VCaP (cell line): ENCODE measurements around the gene SPATA1.

Source experiments
- H3K27ac ChIP-seq: fragments of 450-650 bp; 2 replicates; pipeline ENCODE4 v1.5.1; 2017
- CTCF ChIP-seq: fragments of 450-650 bp; conservative IDR thresholded peaks from 2 replicates; pipeline ENCODE4 v1.5.1; 2017; ENCODE audit warnings: mild to moderate bottlenecking, moderate library complexity

SPATA1 gene, protein sequence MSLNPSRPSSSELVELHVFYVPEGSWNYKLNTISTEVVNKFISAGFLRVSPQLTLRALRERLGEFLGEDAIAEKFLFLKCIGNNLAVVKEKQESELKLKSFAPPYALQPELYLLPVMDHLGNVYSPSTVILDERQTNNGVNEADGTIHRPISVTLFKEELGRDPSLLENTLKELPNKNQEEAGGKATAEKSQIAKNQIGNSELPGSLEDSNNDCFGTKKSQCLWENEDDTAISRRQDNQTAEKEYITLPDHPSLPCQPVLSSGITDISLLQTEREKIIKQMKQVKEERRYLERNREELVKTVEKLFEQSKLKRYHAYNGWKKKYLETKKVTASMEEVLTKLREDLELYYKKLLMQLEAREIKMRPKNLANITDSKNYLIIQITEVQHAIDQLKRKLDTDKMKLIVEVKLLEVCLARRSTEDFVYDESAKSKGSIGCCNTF

DNA sequence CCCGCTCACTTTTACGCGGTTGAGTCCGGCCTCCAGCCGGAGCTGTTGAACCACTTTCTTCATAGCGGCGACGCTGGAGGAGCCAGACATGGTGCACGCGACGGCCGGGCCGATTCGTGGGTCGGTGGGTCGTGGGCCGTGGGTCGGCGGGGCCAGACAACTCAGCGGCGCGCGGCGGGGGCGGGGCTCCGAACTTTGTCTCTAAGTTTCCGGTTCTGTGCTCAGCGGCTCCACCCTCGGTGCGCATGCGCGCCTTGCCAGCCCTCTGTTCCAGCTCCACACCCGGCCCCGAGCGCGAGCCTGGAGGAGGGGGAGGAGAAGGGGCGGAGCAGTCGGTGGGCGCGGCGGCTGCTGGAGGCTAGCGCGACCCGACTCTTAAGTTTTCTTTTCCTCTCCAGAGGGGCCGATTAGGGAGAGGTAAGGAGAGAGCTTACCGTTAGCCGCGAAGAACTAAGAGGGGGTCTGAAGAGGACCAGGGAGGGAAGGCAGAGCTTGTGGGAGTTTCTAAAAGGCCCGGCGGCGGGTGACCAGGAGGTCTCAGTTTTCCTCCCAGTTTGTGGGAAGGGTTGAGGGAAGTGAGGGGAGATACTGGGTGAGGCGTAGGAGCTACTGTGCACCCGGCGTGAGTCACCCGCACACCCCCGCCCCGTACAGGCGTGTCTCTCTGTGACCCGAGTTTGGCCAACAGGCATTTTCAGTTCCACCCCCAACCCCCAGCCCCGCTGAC, at the start of gene SPATA1, which contains the start of gene GNG5:
Gene SPATA1, plus strand, starts transcription at position 385 of the 727 bp plus-strand sequence. CDS start 9,974 bp downstream, outside the sequence.
Gene GNG5, minus strand, starts transcription at position 580 of the 727 bp plus-strand sequence. Its CDS starts 490 bp downstream, at position 90.
- H3K27ac ChIP-seq: peak within 1 kb of the TSS; percentile 88
- no peak for TF ChIP-seq CTCF

DNA sequence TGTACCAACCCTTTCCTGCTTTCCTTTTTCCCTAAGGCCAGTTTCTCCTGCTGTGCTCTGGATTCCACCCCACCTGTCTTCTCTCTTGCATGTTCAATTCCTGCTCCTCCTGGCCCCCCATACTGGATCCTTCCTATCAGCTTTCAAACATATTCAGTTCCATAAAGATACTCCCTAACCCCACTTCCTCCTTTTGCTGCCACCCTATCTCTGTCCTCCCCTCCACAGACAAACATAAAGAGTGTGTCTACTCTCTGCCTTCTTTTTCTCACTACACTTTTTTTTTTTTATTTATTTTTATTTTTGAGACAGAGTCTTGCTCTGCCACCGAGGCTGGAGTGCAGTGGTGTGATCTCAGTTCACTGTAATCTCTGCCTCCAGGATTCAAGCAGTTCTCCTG, 44.1 kb upstream of the SPATA1 start:
- TF ChIP-seq CTCF: no peak
- H3K27ac ChIP-seq: no peak overlapping the region

- H3K27ac ChIP-seq: no peak overlapping the region
- no peak for TF ChIP-seq CTCF
These were observed 38.9 kb upstream of the SPATA1 start for GRCh38 chr1:84467298-84467697.

DNA sequence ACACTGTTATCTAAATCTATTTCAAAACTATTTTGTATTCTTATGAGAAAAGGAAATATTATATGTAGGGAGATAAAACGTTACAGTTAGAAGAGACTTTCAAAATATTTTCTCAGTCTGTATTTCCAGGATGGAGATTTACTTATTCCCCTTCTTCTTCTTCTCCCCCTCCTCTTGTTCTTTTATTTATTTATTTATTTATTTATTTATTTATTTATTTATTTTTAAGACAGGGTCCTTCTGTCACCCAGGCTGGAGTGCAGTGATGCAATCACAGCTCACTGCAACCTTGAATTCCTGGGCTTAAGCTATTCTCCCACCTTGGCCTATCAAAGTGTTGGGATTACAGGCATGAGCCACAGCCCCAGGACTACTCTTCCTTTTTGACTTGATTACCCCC, 30.0 kb upstream of the SPATA1 start:
- TF ChIP-seq CTCF: no peak
- no peak overlapping the region for H3K27ac ChIP-seq

GRCh38 chr1:84478876-84479868, 27.0 kb upstream of the SPATA1 start, which contains the start of gene RPF1:
Gene RPF1 (plus strand): TSS chr1:84479266. CDS start chr1:84479282, 16 bp downstream.
- peak within 1 kb of the TSS; percentile 84 for H3K27ac ChIP-seq
- TF ChIP-seq CTCF: no peak

GRCh38 chr1:84479998-84480397, 26.2 kb upstream of the SPATA1 start:
- TF ChIP-seq CTCF: no peak
- peak overlapping the region; percentile 84 for H3K27ac ChIP-seq
